ENCODE measurements around the gene LTBP3.

Gene LTBP3

GRCh38 chr11:65505466-65506289 lies 52.5 kb downstream of the LTBP3 start:
- DNase-seq, result peak; percentile 42

GRCh38 chr11:65504674-65505465 lies 53.3 kb downstream of the LTBP3 start:
- peak; percentile 47 for DNase-seq

GRCh38 chr11:65503949-65504673 lies 54.0 kb downstream of the LTBP3 start:
- DNase-seq, result peak; percentile 75

GRCh38 chr11:65503368-65503948 lies 54.7 kb downstream of the LTBP3 start:
- peak; percentile 28 for DNase-seq

- peak; percentile 56 for DNase-seq
Observed at GRCh38 chr11:65502555-65503367, 55.4 kb downstream of the LTBP3 start.

GRCh38 chr11:65502274-65502554 lies 55.9 kb downstream of the LTBP3 start:
- DNase-seq, result no peak

- DNase-seq, result peak; percentile 51
Observed at GRCh38 chr11:65501472-65502273, 56.5 kb downstream of the LTBP3 start.

- no peak for DNase-seq
Observed at GRCh38 chr11:65501186-65501471, 57.0 kb downstream of the LTBP3 start.

- peak; percentile 67 for DNase-seq
Observed at GRCh38 chr11:65500387-65501185, 57.6 kb downstream of the LTBP3 start.

GRCh38 chr11:65499713-65500386 lies 58.3 kb downstream of the LTBP3 start:
- no peak for DNase-seq

- peak; percentile 97 for DNase-seq
Observed at GRCh38 chr11:65498977-65499712, 59.0 kb downstream of the LTBP3 start, which contains the start of gene MALAT1. Gene MALAT1, plus strand, starts transcription at chr11:65499045.

- DNase-seq, result no peak
Observed at GRCh38 chr11:65498727-65498976, 59.5 kb downstream of the LTBP3 start.

- peak; percentile 71 for DNase-seq
Observed at GRCh38 chr11:65498042-65498726, 60.0 kb downstream of the LTBP3 start.

GRCh38 chr11:65497141-65498041 lies 60.8 kb downstream of the LTBP3 start:
- peak; percentile 99 for DNase-seq

- peak; percentile 77 for DNase-seq
Observed at GRCh38 chr11:65496304-65497140, 61.6 kb downstream of the LTBP3 start.

GRCh38 chr11:65493367-65494176 lies 64.6 kb downstream of the LTBP3 start:
- DNase-seq, result peak; percentile 94
